Smooth muscle cell (in vitro differentiated cells): ENCODE measurements around the gene DKC1. TPM values are rescaled to one million over a fixed set of nuclear protein-coding genes. Genes with fewer than 3 reads are reported as not detected.

Experiments
- DNase-seq: peaks from one replicate; lab custom pipeline; 2025; ENCODE audit not compliant: unreplicated experiment; lab: John Stamatoyannopoulos, UW
- H2AFZ ChIP-seq: fragments of 200-600 bp; sonication (generic); 2 replicates; pipeline ENCODE4 v1.6.0; 2016; ENCODE audit warnings: antibody characterized with exemption, low read depth, mild to moderate bottlenecking
- H3F3A ChIP-seq: fragments of 200-600 bp; sonication (generic); 2 replicates; pipeline ENCODE4 v1.6.0; 2017; ENCODE audit warnings: antibody characterized with exemption, low read depth
- H3K27ac ChIP-seq: fragments of 200-600 bp; sonication (generic); 2 replicates; pipeline ENCODE4 v1.5.1; 2016; ENCODE audit warnings: low read depth, mild to moderate bottlenecking
- H3K27me3 ChIP-seq: fragments of 200-600 bp; sonication (generic); 2 replicates; pipeline ENCODE4 v1.6.1; 2016; ENCODE audit warnings: low read depth, mild to moderate bottlenecking
- H3K36me3 ChIP-seq: fragments of 200-600 bp; sonication (generic); 2 replicates; pipeline ENCODE4 v1.5.1; 2016; ENCODE audit warnings: low read depth
- H3K4me1 ChIP-seq: fragments of 200-600 bp; sonication (generic); 2 replicates; pipeline ENCODE4 v1.5.1; 2016; ENCODE audit warnings: low read depth
- H3K4me2 ChIP-seq: fragments of 200-600 bp; sonication (generic); 2 replicates; pipeline ENCODE4 v1.6.0; 2016; ENCODE audit warnings: mild to moderate bottlenecking
- H3K4me3 ChIP-seq: fragments of 200-600 bp; sonication (generic); 2 replicates; pipeline ENCODE4 v1.5.1; 2016; ENCODE audit warnings: mild to moderate bottlenecking
- H3K79me2 ChIP-seq: fragments of 200-600 bp; sonication (generic); 2 replicates; pipeline ENCODE4 v1.6.0; 2016; ENCODE audit warnings: low read depth, mild to moderate bottlenecking
- H3K9ac ChIP-seq: fragments of 200-600 bp; sonication (generic); 2 replicates; pipeline ENCODE4 v1.6.0; 2016; ENCODE audit warnings: low read depth
- H3K9me3 ChIP-seq: fragments of 200-600 bp; sonication (generic); replicated peaks from 2 replicates; pipeline ENCODE4 v1.5.1; 2016; ENCODE audit warnings: low read depth
- H4K20me1 ChIP-seq: fragments of 200-600 bp; sonication (generic); 2 replicates; pipeline ENCODE4 v1.6.0; 2016; ENCODE audit warnings: low read depth
- CTCF ChIP-seq: fragments of 200-600 bp; sonication (generic); IDR thresholded peaks from 2 replicates; pipeline ENCODE4 v1.5.1; 2017; ENCODE audit warnings: borderline replicate concordance, mild to moderate bottlenecking, antibody characterized with exemption; ENCODE audit not compliant: insufficient read depth, poor library complexity, severe bottlenecking
- WGBS: methylation state at CpG from one replicate; pipeline ENCODE4 v1.1.7; 2016; ENCODE audit warnings: low lambda C conversion rate; 5-methylcytosine and 5-hydroxymethylcytosine counted together
- polyA plus RNA-seq: library from polyadenylated mRNA; unstranded; fragments of >200 nt; fragmentation: Nextera tagmentation; extraction: Ambion mirVana; gene quantifications from 2 replicates; pipeline ENCODE4 v1.2.1, GENCODE V29; 2016
- total RNA-seq: library from RNA; depleted of rRNA; stranded (reverse); fragments of >200 nt; gene quantifications from 2 replicates; pipeline ENCODE4 v1.2.3, GENCODE V29; 2014

DKC1 gene
- total and polyA plus RNA-seq, 2 experiments from 2014 or later, result 18.7 to 35.1 TPM

- WGBS, result 64% methylated on average over 10 of the region's 20 CpGs
- Histone ChIP-seq H3K4me3 (peak overlapping the region; percentile 44), H3K4me2 (no peak overlapping the region), H3K4me1 (no peaks in the 10 kb centered on the region), H3K79me2 (no peaks in the 10 kb centered on the region), H4K20me1 (no peaks in the 10 kb centered on the region), H3K9ac (no peak overlapping the region), H3K27ac (no peak overlapping the region), H3K9me3 (no peaks in the 10 kb centered on the region), H3K27me3 (peaks cover 14% of the 10 kb centered on the region), H3F3A (no peaks in the 10 kb centered on the region), H3K36me3 (no peaks in the 10 kb centered on the region), H2AFZ (no peak overlapping the region)
- no peak for TF ChIP-seq CTCF
- no peak for DNase-seq
Measured at GRCh38 chrX:154751203-154751668, 11.4 kb upstream of the DKC1 start.

GRCh38 chrX:154751669-154752271 is 10.9 kb upstream of the DKC1 start:
- no peak overlapping the region for H3K9ac ChIP-seq
- H3K27ac ChIP-seq, result no peak overlapping the region
- no peak overlapping the region for H3K4me3 ChIP-seq
- H3F3A ChIP-seq, result no peaks in the 10 kb centered on the region
- H3K36me3 ChIP-seq, result no peaks in the 10 kb centered on the region
- 74% methylated on average over 9 of the region's 9 CpGs for WGBS
- H3K4me2 ChIP-seq, result no peak overlapping the region
- H2AFZ ChIP-seq, result no peak overlapping the region
- no peak for TF ChIP-seq CTCF
- H3K4me1 ChIP-seq, result no peaks in the 10 kb centered on the region
- no peaks in the 10 kb centered on the region for H3K9me3 ChIP-seq
- no peaks in the 10 kb centered on the region for H4K20me1 ChIP-seq
- no peaks in the 10 kb centered on the region for H3K79me2 ChIP-seq
- H3K27me3 ChIP-seq, result peaks cover 14% of the 10 kb centered on the region
- no peak for DNase-seq

- Histone ChIP-seq H3K9ac (no peak overlapping the region), H3K4me2 (no peak overlapping the region), H3K36me3 (no peaks in the 10 kb centered on the region), H4K20me1 (peaks cover 3% of the 10 kb centered on the region), H3K79me2 (peaks cover 3% of the 10 kb centered on the region), H3K4me1 (no peaks in the 10 kb centered on the region), H3K9me3 (no peaks in the 10 kb centered on the region), H3F3A (no peaks in the 10 kb centered on the region), H3K27ac (no peak overlapping the region), H3K27me3 (no peaks in the 10 kb centered on the region), H3K4me3 (no peak overlapping the region), H2AFZ (no peak overlapping the region)
- 73% methylated on average over 4 of the region's 4 CpGs for WGBS
- TF ChIP-seq CTCF, result no peak
- no peak for DNase-seq
Measured at GRCh38 chrX:154758696-154759095, 4.0 kb upstream of the DKC1 start.

- TF ChIP-seq CTCF, result no peak
- Histone ChIP-seq H3K4me2 (peak overlapping the region; percentile 78), H3K27me3 (no peaks in the 10 kb centered on the region), H3K9me3 (no peaks in the 10 kb centered on the region), H3K79me2 (peaks cover 21% of the 10 kb centered on the region), H3K36me3 (no peaks in the 10 kb centered on the region), H4K20me1 (peaks cover 11% of the 10 kb centered on the region), H3K9ac (peak overlapping the region; percentile 27), H3K4me3 (peak overlapping the region; percentile 63), H2AFZ (peak overlapping the region; percentile 90), H3F3A (no peaks in the 10 kb centered on the region), H3K27ac (peak overlapping the region; percentile 54), H3K4me1 (no peaks in the 10 kb centered on the region)
- no peak for DNase-seq
- 62% methylated on average over 11 of the region's 11 CpGs for WGBS
Measured at GRCh38 chrX:154761977-154762536, 607 bp upstream of the DKC1 start.
